Measurements from ENCODE around the gene FIS1.

FIS1 gene

GRCh38 chr7:101244375-101245146 is at the start of gene FIS1:
TSS of gene FIS1 (minus strand) at chr7:101245081. CDS start at chr7:101245004, 77 bp downstream.
- TF ChIP-seq GATA3 (IDR thresholded peaks at IDR 0.05; ENCODE audit: low read depth, low read length), result no peak
- no peak for TF ChIP-seq GATA2 (IDR thresholded peaks at IDR 0.05; ENCODE audit: low read depth, low read length)

- TF ChIP-seq GATA3 (IDR thresholded peaks at IDR 0.05; ENCODE audit: low read depth, low read length) (no peak), GATA2 (IDR thresholded peaks at IDR 0.05; ENCODE audit: low read depth, low read length) (no peak)
Measured at GRCh38 chr7:101294039-101294831, 49.4 kb upstream of the FIS1 start.

GRCh38 chr7:101288439-101288838 is 43.6 kb upstream of the FIS1 start:
- TF ChIP-seq GATA2 (IDR thresholded peaks at IDR 0.05; ENCODE audit: low read depth, low read length) (no peak), GATA3 (IDR thresholded peaks at IDR 0.05; ENCODE audit: low read depth, low read length) (no peak)

- TF ChIP-seq GATA3 (IDR thresholded peaks at IDR 0.05; ENCODE audit: low read depth, low read length) (no peak), GATA2 (IDR thresholded peaks at IDR 0.05; ENCODE audit: low read depth, low read length) (no peak)
Measured at GRCh38 chr7:101287032-101287431, 42.2 kb upstream of the FIS1 start.

GRCh38 chr7:101285171-101285570 is 40.3 kb upstream of the FIS1 start:
- TF ChIP-seq GATA2 (IDR thresholded peaks at IDR 0.05; ENCODE audit: low read depth, low read length) (no peak), GATA3 (IDR thresholded peaks at IDR 0.05; ENCODE audit: low read depth, low read length) (no peak)

GRCh38 chr7:101278461-101279292 is 33.8 kb upstream of the FIS1 start:
- TF ChIP-seq GATA2 (IDR thresholded peaks at IDR 0.05; ENCODE audit: low read depth, low read length) (no peak), GATA3 (IDR thresholded peaks at IDR 0.05; ENCODE audit: low read depth, low read length) (no peak)

GRCh38 chr7:101277155-101277554 is 32.3 kb upstream of the FIS1 start:
- TF ChIP-seq GATA2 (IDR thresholded peaks at IDR 0.05; ENCODE audit: low read depth, low read length) (no peak), GATA3 (IDR thresholded peaks at IDR 0.05; ENCODE audit: low read depth, low read length) (no peak)

GRCh38 chr7:101273206-101273605 is 28.3 kb upstream of the FIS1 start:
- no peak for TF ChIP-seq GATA3 (IDR thresholded peaks at IDR 0.05; ENCODE audit: low read depth, low read length)
- no peak for TF ChIP-seq GATA2 (IDR thresholded peaks at IDR 0.05; ENCODE audit: low read depth, low read length)

GRCh38 chr7:101271021-101271420 is 26.1 kb upstream of the FIS1 start:
- no peak for TF ChIP-seq GATA3 (IDR thresholded peaks at IDR 0.05; ENCODE audit: low read depth, low read length)
- no peak for TF ChIP-seq GATA2 (IDR thresholded peaks at IDR 0.05; ENCODE audit: low read depth, low read length)

GRCh38 chr7:101269664-101270063 is 24.8 kb upstream of the FIS1 start:
- TF ChIP-seq GATA2 (IDR thresholded peaks at IDR 0.05; ENCODE audit: low read depth, low read length) (no peak), GATA3 (IDR thresholded peaks at IDR 0.05; ENCODE audit: low read depth, low read length) (no peak)

GRCh38 chr7:101265622-101266516 is 21.0 kb upstream of the FIS1 start:
- TF ChIP-seq GATA3 (IDR thresholded peaks at IDR 0.05; ENCODE audit: low read depth, low read length) (no peak), GATA2 (IDR thresholded peaks at IDR 0.05; ENCODE audit: low read depth, low read length) (no peak)

- TF ChIP-seq GATA2 (IDR thresholded peaks at IDR 0.05; ENCODE audit: low read depth, low read length), result no peak
- no peak for TF ChIP-seq GATA3 (IDR thresholded peaks at IDR 0.05; ENCODE audit: low read depth, low read length)
Measured at GRCh38 chr7:101258243-101258731, 13.4 kb upstream of the FIS1 start.

- no peak for TF ChIP-seq GATA2 (IDR thresholded peaks at IDR 0.05; ENCODE audit: low read depth, low read length)
- no peak for TF ChIP-seq GATA3 (IDR thresholded peaks at IDR 0.05; ENCODE audit: low read depth, low read length)
Measured at GRCh38 chr7:101255796-101256195, 10.9 kb upstream of the FIS1 start.

Measured in SH-SY5Y (cell line).